GM18909 (cell line): Measurements from ENCODE around the gene ADAM12.
"Not testable (repeated sequence)": the region's sequence is repeated elsewhere in the genome, so short reads cannot be mapped to it uniquely, and the experiment has no call there.

Experiments
- ATAC-seq: cut with Tn5 transposase; IDR thresholded peaks from one replicate; pipeline ENCODE4 v1.9.1; 2021; ENCODE audit warnings: mild to moderate bottlenecking; ENCODE audit not compliant: unreplicated experiment, poor library complexity

Gene ADAM12

DNA sequence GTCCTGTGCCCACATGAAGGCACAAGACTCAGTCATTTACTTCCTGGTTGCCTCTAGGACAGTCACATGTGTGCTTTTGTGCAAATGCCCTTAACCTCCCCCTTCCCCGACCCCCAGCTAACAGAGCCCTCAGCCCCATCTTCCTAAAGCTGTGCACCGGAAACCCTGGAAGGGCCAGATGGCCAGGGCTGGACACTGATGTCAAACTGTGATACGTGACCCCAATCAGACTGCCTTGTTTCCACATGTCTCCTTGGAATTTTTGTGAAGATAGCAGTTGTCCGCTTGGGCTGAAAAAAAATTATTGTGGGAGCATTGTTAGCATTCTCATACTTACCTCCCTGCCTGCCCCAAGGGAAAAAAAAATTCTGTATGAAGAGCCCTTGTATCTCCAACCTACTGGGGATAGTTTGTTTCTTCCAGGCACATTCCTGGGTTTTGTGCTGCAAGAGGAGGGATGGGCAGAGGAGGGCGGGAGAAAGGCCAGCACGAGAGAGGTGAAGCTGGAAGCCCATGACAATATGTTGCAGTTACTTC, 17.0 kb upstream of the ADAM12 start:
- no peak for ATAC-seq

DNA sequence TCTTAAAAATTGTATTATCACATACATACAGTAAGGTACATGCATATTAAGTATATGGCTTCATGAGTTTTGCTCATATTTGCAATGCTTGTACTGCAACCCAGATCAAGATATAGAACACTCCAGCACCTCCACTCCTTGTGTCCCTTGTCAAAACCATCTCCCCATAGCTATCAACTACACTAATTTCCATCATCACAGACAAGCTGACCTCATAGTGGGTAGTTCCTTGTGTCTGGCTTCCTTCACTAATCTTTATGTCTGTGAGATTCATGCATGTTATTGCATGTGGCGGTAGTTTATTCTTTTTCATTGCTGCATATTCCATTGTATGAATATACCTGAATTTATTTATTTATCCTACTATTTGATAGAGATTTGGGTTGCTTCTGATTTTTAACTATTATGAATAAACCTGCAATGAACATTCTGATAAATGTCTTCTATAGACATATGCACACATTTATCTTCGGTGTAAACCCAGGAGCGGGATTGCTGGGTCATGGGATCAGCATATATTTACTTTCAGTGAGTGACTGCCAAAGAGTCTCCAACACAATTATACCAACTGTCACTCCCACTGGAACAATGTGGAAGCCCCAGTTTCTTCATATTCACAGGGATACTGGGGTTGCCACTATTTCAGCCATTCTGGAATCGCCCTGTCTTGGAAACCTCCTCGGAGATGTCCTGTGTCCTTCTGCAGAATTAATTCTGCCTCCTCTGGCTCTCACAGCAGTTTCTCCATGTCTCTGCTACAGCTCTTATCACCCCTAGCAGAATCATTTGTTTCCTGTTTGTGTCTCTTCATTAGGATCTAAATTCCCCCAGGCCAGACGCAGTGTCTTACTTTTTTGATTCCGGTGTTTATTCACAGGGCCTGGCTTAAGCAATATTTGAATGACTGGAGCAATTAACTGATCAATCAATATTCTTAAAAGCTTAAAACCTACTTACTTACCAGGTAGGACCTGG, 14.7 kb upstream of the ADAM12 start:
- no peak for ATAC-seq

DNA sequence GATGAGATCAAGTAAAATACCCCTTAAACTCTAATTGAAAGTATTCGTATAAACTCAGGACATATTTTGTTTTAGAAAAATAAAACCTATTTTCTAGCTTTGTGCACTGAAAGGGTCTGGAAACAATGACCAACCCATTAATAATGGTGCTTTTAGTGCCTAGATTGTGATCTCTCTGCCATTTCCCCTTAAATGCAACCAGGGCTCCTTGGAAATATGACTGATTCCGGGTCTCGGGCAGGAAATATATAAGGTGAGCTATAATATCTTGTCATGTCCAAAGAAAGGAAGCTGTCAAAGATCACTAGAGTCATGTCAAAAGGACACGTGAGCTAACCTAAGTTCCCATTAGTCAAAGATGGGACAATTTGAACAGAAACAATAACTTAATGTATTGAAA, 12.4 kb upstream of the ADAM12 start:
- no peak for ATAC-seq

DNA sequence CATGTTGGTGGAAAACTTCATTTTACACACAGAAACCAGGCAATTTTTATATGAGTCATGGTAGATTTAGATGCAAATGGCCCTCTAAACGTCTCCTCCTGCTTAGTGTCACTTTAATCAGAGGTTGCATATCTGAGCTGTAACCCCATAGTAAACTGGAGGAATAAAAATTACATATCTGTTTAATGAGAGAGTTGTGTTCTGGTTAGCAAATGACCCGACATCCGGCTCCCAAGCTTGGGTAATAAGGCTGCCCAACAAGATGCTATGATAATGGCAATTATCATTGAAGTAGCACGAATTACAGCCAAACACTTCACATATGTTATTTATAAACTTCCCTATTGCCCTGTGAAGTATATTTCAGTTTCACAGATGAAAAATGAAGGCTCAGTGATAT, 10.6 kb upstream of the ADAM12 start:
- ATAC-seq = no peak

DNA sequence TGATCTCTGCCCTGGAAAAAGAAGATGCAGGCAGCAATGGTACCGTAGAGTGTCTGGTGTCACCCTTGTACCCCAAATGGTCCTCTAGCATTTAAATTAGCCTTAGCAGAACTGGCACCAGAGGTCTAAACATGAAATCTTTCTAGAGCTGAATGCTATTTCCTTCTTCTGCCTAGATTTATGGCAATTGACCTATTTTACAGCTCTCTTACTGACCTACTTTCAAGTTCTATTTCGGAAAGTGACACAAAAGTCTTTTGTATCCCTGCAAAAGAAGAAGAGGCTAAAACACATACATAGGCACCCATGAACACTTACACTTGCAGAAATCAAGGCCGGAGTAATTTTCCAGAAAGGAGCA, 10.1 kb upstream of the ADAM12 start:
- ATAC-seq = no peak

DNA sequence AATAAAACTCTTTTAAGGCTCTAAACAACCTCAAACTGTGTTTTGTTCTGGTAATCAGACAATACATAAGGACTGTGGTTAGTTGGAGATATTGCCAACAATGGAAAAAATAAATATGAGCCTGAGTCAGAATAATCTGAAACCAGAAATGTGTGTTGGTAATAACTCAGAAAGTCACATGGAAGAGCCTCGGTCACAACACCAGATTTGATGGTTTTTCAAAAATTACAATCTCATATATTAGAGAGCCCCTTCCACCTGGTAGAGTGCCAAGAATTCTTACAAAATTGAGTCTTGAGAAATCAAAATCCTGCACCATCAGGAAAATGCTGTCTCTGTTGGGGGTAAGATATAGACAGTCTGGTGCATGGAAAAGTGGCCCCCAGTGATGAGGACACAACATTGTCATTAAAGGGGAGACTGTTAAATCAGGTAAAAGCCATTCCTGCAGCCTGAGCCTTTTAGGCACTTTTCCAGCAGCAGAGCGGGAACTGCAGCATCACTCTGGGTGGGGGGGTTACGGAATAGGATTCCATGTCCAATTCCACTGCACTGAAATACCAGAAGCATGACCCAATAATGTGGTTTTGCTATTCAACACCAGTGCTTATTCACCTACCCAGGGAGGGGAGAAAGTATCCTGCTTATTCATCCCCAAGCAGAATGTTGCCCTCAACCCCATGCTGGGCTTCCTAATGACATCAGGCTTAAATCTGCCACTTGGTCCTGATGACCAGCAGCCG, 9.5 kb upstream of the ADAM12 start:
- ATAC-seq = no peak

DNA sequence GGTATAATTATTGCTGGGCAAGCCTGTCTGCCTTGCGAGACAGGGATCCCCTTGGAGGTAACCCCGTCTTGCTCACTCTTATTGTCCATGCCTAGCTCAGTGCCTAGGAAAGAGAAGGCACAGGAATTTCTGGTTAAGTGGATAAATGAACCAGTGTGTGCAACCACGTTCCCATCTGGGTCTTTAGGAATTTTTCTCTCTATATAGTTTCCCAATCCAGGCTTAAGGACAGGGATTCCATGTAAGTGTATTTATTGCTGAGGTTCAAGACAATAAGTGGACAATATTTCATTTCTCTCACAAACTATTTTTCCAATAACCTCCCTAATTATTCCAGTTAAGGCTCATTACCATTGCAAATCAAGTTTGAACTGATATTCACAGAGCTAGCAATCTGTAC, 8.9 kb upstream of the ADAM12 start:
- no peak for ATAC-seq

DNA sequence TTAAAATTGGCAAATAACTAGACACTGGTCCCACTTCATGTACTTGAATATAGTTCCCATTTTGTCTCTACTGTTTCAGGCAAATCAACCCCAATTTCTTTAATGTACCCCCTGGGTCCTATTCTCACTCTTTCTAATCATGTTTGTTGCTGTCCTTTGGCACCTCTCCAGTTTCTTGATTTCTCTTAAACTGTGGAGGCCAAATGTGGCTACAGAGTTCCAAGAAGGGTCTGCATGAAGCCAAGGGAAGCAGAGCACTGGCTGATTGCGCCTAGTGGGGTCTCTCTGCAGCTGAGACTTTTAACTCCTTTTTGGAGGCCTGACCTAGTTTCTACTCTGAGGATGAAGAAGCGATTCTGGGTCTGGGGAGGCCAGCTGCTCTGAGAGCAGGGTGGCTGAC, 6.7 kb upstream of the ADAM12 start:
- ATAC-seq = no peak

DNA sequence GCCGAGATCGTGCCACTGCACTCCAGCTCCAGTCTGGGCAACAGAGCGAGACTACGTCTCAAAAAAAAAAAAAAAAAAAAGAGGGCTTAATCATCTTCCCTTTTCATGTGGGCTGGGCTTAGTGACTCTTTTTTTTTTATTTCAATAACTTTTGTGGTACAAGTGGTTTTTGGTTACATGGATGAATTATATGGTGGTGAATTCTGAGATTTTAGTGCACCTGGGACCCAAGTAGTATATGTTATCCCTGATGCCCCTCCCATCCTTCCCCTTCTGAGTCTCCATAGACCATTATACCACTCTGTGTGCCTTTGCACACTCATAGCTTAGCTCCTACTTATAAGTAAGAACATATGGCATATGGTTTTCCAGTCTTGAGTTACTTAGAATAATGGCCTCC, 4.8 kb upstream of the ADAM12 start:
- no peak for ATAC-seq

DNA sequence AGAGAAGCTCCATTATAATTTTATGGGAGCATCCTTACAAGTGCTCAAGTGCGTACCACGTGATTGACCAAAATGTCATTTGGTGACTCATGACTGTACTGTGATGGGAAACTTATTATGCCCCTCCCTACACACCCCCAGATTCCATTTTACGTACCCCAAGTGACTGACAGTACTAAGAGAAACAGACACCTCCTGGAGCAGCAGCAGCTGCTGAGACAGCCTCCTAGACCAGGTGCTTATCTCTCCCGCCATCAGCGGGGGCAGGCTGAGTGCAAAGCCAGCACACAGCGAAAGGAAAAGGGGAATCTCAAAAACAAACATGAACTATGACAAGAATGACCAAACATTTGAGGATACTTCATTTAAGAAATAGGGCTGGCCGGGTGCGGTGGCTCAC, 4.2 kb upstream of the ADAM12 start:
- ATAC-seq = no peak

DNA sequence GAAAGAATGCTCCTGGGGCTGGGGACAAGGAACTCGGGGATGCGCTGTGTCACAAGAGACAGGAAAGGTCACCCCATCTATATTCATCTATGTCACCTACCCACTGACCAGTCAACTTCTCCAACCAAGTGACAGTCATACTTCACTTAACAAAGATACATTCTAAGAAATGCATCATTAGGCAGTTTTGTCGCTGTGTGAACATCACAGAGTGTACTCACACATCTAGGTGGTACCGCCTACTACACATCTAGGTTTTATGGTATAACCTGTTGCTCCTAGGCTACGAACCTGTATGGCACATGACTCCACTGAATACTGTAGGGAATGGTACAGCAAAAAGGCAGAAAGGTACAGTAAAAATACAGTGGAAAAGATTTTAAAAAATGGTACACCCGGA, 3.8 kb upstream of the ADAM12 start:
- no peak for ATAC-seq

DNA sequence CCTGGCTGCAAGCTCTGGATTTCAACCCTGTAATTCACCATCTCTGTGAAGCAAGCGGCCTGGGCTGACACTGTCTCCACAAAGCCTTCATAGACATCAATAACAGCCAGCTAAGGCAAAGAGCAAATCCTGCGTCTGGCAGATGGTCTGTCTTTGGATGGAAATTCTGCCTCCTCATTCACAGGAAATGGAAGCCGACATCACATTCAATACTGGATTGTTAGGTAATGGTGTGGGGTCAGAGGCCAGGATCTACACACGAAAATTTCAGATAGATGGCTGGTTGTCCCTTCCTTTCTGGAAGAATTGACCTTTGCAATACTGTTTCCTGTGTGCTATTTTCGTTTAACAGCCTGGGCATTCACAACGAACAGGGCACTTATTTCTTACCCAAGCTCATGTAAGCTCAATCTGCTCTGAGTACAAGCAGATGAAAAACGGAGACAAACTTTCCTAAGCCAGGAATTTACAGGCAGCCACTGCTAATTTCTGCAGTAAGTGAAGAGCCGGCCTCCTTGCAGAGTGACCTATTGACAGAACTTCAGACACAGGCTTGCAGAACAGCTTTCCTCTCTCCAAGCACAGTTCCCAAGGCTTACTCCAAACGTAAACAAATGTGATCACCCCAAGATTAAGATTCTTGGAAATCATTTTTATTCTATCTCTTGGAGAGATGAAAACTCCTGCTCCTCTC, 3.1 kb upstream of the ADAM12 start:
- no peak for ATAC-seq

DNA sequence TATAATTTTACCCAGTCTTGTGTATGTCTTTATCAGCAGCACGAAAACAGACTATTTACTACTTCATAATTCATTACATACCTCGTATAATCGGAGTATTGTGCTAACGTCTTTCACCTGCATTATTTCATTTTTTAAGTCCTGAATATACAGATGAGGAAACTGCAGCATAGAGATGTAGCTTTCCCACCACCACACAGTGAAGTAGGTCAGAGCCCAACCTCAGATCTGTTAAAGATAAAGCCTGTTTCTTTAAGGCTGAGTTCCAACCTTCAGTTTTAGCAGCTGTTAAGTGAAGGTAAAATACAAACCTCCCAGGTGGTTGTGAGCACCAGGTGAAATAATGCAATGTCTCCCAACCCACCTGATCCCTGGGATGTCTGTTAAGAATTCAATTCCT, 2.0 kb upstream of the ADAM12 start:
- no peak for ATAC-seq

DNA sequence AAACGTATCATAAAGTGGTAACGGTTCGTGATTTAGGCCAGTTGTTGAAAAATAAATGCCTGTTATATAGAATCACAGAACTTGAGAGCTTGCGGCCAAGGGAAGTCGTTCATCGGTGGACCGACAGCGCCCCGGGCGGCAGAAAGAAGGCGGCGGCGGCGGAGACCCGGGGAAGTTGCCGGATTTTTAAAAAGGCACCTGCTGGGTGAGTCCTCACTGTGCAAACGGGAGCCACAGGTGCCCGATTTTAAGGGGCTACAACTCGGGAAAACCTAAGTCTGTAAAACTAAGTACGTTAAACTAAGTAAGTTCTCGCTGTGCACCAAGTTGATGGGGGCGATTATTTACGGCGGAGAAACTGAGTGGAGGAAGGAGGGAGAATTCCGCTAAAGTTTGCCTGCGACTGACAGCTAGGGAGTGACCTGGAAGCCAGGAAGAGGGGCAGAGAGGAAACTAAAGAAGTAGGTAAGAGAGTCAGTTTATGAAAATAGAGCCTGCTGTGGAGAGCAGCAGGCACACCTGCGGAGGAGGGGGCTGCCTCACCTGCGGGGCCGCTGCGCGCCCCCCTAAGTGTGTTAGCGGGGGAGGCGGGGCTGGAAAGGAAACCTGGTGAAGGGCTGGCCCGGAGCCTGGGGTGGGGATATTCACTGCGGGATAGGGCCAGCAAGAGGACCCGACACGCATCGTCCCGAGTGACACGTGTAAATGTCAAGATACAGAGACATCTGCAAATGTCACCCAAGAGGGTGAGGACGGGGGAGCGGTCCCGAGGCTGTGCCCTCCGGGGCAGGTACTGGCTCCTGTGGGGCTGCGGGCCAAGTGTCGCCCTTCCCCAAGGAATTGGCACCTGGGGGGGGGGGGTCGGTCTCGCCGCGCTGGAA, 996 bp downstream of the ADAM12 start:
- ATAC-seq = no peak

DNA sequence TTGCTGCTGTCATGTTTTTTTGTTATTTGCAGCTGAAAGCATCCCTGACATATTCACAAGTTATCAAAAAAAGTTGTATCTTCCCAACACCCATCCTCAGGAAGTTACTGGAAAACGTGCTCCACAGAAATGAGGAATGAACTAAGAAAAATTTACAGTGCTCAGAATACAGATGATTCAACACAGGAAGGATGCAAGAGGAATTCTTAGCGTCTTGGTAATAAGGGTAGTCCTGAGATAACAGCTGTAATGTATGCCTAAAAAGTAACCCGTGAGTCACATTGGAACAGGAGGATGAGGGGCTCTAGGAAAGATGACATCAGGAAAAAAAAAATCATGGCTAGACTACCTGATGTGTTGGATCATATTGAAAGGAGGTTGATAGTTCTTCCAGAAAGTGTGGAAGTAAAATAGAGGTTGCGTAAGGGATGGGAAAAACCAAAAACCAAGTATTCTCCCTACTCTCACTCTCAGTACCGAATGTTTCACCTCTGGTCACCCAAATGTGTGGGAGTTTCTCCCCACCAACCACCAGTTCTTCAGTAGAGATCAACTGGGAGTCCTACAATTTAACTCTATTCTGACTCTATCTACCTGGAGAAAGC, 3.9 kb downstream of the ADAM12 start:
- no peak for ATAC-seq

DNA sequence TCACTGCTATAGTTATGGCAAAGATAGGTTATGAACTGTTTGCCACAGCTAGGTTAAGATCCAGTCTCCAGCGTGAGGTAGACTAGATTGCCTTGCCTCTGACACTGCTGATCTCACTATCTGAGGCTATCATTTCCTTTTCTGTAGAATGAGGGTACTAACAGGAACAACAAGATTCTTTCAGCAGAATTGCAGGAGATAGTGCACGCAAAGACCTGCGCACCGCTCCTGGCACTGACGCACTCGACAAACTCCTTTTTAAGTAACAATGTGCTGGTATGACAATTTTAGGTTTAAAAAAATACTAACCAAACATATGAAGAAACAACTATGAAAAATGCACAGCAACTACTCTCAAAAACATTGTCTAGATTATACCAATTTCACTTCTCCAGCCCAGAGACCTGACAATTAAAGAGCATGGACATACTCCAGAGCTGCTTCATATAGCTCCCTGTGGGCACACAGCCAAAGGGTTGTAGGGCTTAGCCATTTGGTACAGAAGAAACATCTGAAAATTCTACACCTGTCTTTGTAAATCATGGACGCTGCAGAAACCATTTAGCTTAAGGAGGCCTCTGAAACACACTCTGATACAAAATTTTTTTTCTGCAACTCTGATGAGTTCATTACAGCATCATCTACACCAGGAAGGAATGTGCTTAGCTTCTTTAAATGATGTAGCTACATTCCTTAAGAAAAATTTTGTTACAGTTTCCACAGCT, 7.8 kb downstream of the ADAM12 start:
- ATAC-seq = no peak

DNA sequence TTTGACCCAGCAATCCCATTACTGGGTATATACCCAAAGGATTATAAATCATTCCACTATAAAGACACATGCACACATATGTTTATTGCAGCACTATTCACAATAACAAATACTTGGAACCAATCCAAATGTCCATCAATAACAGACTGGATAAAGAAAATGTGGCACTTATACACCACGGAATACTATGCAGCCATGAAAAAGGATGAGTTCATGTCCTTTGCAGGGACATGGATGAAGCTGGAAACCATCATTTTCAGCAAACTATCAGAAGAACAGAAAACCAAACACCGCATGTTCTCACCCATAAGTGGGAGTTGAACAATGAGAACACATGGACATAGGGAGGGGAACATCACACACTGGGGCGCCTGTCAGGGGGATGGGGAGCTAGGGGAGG, 9.1 kb downstream of the ADAM12 start:
- ATAC-seq = not testable (repeated sequence)

DNA sequence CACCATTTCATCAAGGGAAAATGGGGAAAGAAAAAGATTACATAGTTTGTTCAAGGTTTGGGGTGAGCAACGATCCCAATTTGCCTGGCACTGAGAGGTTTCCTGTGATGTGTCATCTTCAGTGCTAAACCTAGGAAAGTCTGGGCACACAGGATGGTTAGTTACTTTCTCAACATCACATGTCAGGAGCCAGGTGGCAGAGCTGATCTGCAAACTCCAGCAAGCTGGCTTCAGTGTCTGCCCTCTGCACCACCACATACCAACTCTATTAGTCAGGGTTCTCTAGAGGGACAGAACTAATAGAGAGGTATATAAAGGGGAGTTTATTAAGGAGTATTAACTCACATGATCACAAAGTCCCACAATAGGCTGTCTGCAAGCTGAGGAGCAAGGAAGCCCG, 11.3 kb downstream of the ADAM12 start:
- no peak for ATAC-seq
